HL-60 (cell line): Measurements from ENCODE around the gene MORC1.

Experiments
- TF ChIP-seq, protein P1 (sequence below): IDR thresholded peaks from one replicate; pipeline ENCODE4 v1.5.1; 2011; ENCODE audit warnings: low read length, control low read depth, inconsistent platforms; ENCODE audit not compliant: insufficient read depth
- TF ChIP-seq, protein P2 (sequence below): IDR thresholded peaks from 2 replicates; pipeline ENCODE4 v1.6.1; 2012; ENCODE audit warnings: low read depth; ENCODE audit not compliant: insufficient replicate concordance

DNA sequence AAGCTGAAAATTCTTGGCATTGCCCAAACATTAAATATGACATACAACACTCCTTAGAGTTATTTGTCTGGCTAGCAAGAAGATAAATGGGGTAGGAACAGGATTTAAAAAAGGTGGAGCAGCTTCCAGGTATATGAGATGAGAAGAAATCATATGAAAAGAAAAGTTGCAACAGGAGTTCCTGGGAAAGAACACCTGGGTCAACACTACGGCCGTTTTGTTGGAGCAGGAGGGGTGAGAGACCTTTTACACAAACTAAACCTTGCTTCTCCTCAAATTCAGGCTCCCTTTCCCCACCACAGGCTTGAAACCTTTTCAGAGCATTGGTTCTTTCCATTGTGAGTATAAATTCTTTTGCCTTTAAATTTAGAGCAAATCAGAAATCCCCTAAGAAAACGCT is 145.5 kb downstream of the MORC1 start:
- TF ChIP-seq, protein P1, sequence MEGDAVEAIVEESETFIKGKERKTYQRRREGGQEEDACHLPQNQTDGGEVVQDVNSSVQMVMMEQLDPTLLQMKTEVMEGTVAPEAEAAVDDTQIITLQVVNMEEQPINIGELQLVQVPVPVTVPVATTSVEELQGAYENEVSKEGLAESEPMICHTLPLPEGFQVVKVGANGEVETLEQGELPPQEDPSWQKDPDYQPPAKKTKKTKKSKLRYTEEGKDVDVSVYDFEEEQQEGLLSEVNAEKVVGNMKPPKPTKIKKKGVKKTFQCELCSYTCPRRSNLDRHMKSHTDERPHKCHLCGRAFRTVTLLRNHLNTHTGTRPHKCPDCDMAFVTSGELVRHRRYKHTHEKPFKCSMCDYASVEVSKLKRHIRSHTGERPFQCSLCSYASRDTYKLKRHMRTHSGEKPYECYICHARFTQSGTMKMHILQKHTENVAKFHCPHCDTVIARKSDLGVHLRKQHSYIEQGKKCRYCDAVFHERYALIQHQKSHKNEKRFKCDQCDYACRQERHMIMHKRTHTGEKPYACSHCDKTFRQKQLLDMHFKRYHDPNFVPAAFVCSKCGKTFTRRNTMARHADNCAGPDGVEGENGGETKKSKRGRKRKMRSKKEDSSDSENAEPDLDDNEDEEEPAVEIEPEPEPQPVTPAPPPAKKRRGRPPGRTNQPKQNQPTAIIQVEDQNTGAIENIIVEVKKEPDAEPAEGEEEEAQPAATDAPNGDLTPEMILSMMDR: no peak
- TF ChIP-seq, protein P2, sequence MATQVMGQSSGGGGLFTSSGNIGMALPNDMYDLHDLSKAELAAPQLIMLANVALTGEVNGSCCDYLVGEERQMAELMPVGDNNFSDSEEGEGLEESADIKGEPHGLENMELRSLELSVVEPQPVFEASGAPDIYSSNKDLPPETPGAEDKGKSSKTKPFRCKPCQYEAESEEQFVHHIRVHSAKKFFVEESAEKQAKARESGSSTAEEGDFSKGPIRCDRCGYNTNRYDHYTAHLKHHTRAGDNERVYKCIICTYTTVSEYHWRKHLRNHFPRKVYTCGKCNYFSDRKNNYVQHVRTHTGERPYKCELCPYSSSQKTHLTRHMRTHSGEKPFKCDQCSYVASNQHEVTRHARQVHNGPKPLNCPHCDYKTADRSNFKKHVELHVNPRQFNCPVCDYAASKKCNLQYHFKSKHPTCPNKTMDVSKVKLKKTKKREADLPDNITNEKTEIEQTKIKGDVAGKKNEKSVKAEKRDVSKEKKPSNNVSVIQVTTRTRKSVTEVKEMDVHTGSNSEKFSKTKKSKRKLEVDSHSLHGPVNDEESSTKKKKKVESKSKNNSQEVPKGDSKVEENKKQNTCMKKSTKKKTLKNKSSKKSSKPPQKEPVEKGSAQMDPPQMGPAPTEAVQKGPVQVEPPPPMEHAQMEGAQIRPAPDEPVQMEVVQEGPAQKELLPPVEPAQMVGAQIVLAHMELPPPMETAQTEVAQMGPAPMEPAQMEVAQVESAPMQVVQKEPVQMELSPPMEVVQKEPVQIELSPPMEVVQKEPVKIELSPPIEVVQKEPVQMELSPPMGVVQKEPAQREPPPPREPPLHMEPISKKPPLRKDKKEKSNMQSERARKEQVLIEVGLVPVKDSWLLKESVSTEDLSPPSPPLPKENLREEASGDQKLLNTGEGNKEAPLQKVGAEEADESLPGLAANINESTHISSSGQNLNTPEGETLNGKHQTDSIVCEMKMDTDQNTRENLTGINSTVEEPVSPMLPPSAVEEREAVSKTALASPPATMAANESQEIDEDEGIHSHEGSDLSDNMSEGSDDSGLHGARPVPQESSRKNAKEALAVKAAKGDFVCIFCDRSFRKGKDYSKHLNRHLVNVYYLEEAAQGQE: no peak
